GM23248 (cell line): ENCODE measurements around the gene PARVA. TPM values are rescaled to one million over a fixed set of nuclear protein-coding genes. Genes with fewer than 3 reads are reported as not detected.
A peak's percentile ranks its signal among the peaks of the same experiment; 100 is the strongest.

Experiments
- DNase-seq: peaks from one replicate; pipeline ENCODE4 v3.0.0-alpha.2; 2015
- H2AFZ ChIP-seq: fragments of 200-600 bp; sonication (generic); 2 replicates; pipeline ENCODE4 v1.6.1; 2016; ENCODE audit warnings: antibody characterized with exemption
- H3F3A ChIP-seq: fragments of 200-600 bp; sonication (generic); 2 replicates; pipeline ENCODE4 v1.6.1; 2016; ENCODE audit warnings: mild to moderate bottlenecking, antibody characterized with exemption, mixed run types; ENCODE audit not compliant: insufficient read depth
- H3K27ac ChIP-seq: fragments of 200-600 bp; sonication (generic); 2 replicates; pipeline ENCODE4 v1.5.1; 2016; ENCODE audit warnings: mild to moderate bottlenecking
- H3K27me3 ChIP-seq: fragments of 200-600 bp; sonication (generic); replicated peaks from 2 replicates; pipeline ENCODE4 v1.6.1; 2016; ENCODE audit warnings: mild to moderate bottlenecking; ENCODE audit not compliant: insufficient read depth
- H3K36me3 ChIP-seq: fragments of 200-600 bp; sonication (generic); 2 replicates; pipeline ENCODE4 v1.6.1; 2016; ENCODE audit warnings: low read depth, mild to moderate bottlenecking
- H3K4me1 ChIP-seq: fragments of 200-600 bp; sonication (generic); 2 replicates; pipeline ENCODE4 v1.6.1; 2016; ENCODE audit warnings: mild to moderate bottlenecking; ENCODE audit not compliant: insufficient read depth
- H3K4me2 ChIP-seq: fragments of 200-600 bp; sonication (generic); one replicate; pipeline ENCODE4 v1.6.1; 2016; ENCODE audit warnings: mild to moderate bottlenecking; ENCODE audit not compliant: unreplicated experiment
- H3K4me3 ChIP-seq: fragments of 200-600 bp; sonication (generic); 2 replicates; pipeline ENCODE4 v1.5.1; 2016; ENCODE audit warnings: mild to moderate bottlenecking
- H3K79me2 ChIP-seq: fragments of 200-600 bp; sonication (generic); 2 replicates; pipeline ENCODE4 v1.6.1; 2016; ENCODE audit warnings: mild to moderate bottlenecking; ENCODE audit not compliant: insufficient read depth
- H3K9ac ChIP-seq: fragments of 200-600 bp; sonication (generic); 2 replicates; pipeline ENCODE4 v1.6.1; 2016; ENCODE audit warnings: mild to moderate bottlenecking
- H3K9me2 ChIP-seq: fragments of 200-600 bp; sonication (generic); 2 replicates; pipeline ENCODE4 v1.6.1; 2016; ENCODE audit warnings: mixed run types, mild to moderate bottlenecking, moderate library complexity; ENCODE audit not compliant: insufficient read depth
- H3K9me3 ChIP-seq: fragments of 200-600 bp; sonication (generic); one replicate; pipeline ENCODE4 v1.6.1; 2017; ENCODE audit warnings: low read depth
- H4K20me1 ChIP-seq: fragments of 200-600 bp; sonication (generic); 2 replicates; pipeline ENCODE4 v1.6.0; 2016; ENCODE audit not compliant: insufficient read depth
- EZH2 ChIP-seq: fragments of 200-600 bp; sonication (generic); IDR thresholded peaks from 2 replicates; pipeline ENCODE4 v1.6.1; 2018; ENCODE audit warnings: antibody characterized with exemption, mild to moderate bottlenecking; ENCODE audit not compliant: insufficient read depth, poor library complexity, severe bottlenecking
- EZH2phosphoT487 ChIP-seq: fragments of 200-600 bp; sonication (generic); IDR thresholded peaks from 2 replicates; pipeline ENCODE4 v1.6.1; 2018; ENCODE audit warnings: antibody characterized with exemption, moderate library complexity, mild to moderate bottlenecking, low read depth; ENCODE audit not compliant: insufficient read depth
- WGBS, 2 experiments: methylation state at CpG; one replicate each; pipeline ENCODE4 v1.1.6; 2015 to 2017; ENCODE audit warnings: low lambda C conversion rate in 2 of 2, low coverage in 1 of 2; ENCODE audit errors: missing lambda C conversion rate in 2 of 2; 5-methylcytosine and 5-hydroxymethylcytosine counted together
- in situ Hi-C: fragments of 300-500 bp; cut with MboI; formaldehyde crosslinking; loops from 2 replicates; pipeline ENCODE4 v1.15.0; 2020
- polyA plus RNA-seq: library from polyadenylated mRNA; unstranded; fragments of >200 nt; fragmentation: Nextera tagmentation; extraction: Ambion mirVana; gene quantifications from 2 replicates; pipeline ENCODE4 v1.2.1, GENCODE V29; 2016
- total RNA-seq: library from RNA; depleted of rRNA; stranded (reverse); fragments of >200 nt; shearing (Covaris generic); gene quantifications from 2 replicates; pipeline ENCODE4 v1.2.3, GENCODE V29; 2014

PARVA gene
- total and polyA plus RNA-seq, 2 experiments from 2014 or later: 87.9 to 121 TPM

DNA sequence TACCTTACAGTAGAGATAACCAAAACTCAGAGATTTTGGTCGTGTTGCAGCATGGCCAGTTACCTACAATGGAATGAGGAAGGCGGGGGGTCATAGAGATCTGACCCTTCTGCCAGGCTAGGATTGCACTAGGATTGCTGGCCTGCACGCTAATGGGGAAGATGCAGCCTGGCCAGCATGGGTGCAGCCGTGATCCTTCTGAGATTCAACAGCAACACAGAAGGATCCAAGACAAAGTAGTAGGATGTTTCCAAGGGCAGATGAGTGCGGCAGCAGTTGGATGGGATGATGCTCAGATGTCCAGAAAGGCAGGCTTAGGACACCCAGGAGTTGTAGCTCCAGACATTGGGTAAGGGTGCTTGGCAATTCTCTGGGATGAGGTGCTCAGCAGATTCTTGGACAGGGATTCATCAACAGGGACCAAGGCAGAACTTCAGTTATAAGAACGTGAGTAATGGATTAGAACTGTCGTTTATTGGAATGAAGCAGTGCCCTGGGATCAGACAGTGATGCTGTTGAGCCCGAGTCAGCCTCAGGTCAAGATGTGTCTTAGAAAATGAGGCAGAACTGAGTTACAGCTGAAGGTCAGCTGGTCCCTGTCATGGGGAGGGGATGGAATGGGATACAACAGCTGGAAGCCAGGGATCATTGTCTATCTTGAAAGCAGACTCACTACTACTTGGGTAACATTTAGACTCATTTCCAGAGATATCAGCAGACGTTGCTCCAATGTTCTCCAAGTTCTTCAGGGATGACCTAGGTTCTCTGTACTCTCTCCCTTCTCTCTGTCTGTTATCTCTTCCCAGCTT, 71.0 kb downstream of the PARVA start:
- no peaks in the 10 kb centered on the region; the same call in 1 of the 2 replicates for H4K20me1 ChIP-seq
- TF ChIP-seq EZH2phosphoT487 (no peak), EZH2 (no peak)
- in situ Hi-C loops: no loop called here
- no peaks in the 10 kb centered on the region for H3K36me3 ChIP-seq
- no peaks in the 10 kb centered on the region for H3K27me3 ChIP-seq
- H3K9me2 ChIP-seq: no peaks in the 10 kb centered on the region
- WGBS, 2 experiments: 64 to 70% methylated on average over 9 of the region's 9 CpGs
- no peak overlapping the region for H3K4me3 ChIP-seq
- peaks cover 33% of the 10 kb centered on the region for H3K4me1 ChIP-seq
- H2AFZ ChIP-seq: no peak overlapping the region
- H3K9me3 ChIP-seq: no peaks in the 10 kb centered on the region
- peaks cover 93% of the 10 kb centered on the region for H3K79me2 ChIP-seq
- H3F3A ChIP-seq: peaks cover 25% of the 10 kb centered on the region
- peak overlapping the region; percentile 22 for H3K27ac ChIP-seq
- H3K9ac ChIP-seq: no peak overlapping the region
- peak; percentile 59 for DNase-seq
- no peak overlapping the region for H3K4me2 ChIP-seq

DNA sequence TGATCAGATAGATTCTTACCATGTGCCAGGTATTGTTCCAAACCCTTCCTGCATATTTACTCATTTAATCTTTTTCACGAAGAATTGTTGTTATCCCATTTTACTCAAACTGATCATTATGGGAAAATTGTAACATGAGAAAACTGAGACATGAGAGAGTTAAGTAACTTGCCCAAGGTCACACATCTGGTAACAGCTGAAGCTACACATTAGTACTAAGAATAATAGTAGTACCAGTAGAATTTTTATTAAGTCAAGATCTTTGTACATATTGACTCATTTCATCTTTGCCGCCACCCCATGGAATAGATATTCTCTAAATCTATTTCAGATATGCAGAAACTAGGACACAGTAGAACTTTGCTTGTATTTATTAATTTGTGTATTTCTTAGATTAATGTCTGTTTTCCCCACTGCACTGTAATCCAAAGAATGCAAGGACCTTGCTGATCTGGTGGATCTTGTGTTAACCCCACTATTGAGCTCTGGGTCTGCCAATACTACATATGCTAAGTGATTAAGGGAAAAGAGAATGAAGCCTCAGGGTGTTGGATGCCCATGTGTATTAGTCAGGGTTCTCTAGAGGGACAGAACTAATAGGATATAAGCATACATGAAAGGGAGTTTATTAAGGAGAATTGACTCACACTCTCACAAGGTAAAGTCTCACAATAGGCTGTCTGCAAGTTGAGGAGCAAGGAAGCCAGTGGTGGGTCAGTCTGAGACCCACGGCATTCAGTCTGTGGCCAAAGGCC, 72.8 kb downstream of the PARVA start:
- H3K27ac ChIP-seq: peak overlapping the region; percentile 64
- in situ Hi-C loops: no loop called here
- H3K4me2 ChIP-seq: peak overlapping the region; percentile 16
- no peaks in the 10 kb centered on the region for H3K9me3 ChIP-seq
- no peaks in the 10 kb centered on the region for H3K27me3 ChIP-seq
- 71 to 74% methylated on average over 3 of the region's 3 CpGs for WGBS, 2 experiments
- H3K4me3 ChIP-seq: no peak overlapping the region
- peaks cover 28% of the 10 kb centered on the region for H3F3A ChIP-seq
- no peaks in the 10 kb centered on the region for H3K9me2 ChIP-seq
- H2AFZ ChIP-seq: no peak overlapping the region
- H3K36me3 ChIP-seq: no peaks in the 10 kb centered on the region
- peaks cover 47% of the 10 kb centered on the region for H3K4me1 ChIP-seq
- H3K79me2 ChIP-seq: peaks cover 93% of the 10 kb centered on the region
- TF ChIP-seq EZH2phosphoT487 (no peak), EZH2 (no peak)
- H4K20me1 ChIP-seq: no peaks in the 10 kb centered on the region; the same call in 1 of the 2 replicates
- DNase-seq: peak; percentile 82
- H3K9ac ChIP-seq: peak overlapping the region; percentile 5; the same call in 1 of the 2 replicates

DNA sequence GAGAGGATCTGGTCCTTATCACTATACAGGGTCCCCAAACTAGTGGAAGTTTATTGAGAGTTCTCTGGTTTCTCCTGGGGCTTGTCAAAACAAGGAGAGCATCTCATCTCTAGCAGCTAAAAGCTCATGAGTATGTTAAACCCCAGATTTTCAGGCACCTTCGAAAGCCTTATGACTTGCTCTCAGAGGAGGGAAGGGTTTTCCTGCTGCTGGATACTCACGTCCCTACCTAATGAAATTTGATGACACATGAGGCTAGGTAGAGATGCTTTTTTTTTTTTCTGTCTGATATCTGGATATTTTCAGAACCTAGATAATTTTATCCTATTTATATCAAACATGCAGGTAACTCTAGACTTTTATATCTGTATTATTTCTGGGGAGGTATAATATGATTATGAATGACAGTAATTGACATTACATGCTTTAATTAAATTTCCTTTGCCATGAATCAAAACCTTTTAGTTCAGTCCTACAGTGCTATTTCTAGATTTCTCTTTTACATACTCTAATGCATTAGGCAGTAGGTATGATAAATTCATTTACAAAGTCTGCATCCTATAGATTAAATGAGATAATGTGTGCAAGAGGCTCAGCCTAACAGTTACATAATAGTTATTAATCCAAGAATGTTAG, 73.9 kb downstream of the PARVA start:
- Histone ChIP-seq H3K9ac (no peak overlapping the region), H3K79me2 (peaks cover 93% of the 10 kb centered on the region), H4K20me1 (no peaks in the 10 kb centered on the region; the same call in 1 of the 2 replicates), H3K27ac (peak overlapping the region; percentile 64), H3K27me3 (no peaks in the 10 kb centered on the region), H3K4me1 (peaks cover 59% of the 10 kb centered on the region), H3K9me3 (no peaks in the 10 kb centered on the region), H3F3A (peaks cover 38% of the 10 kb centered on the region), H3K36me3 (no peaks in the 10 kb centered on the region), H3K4me3 (no peak overlapping the region), H2AFZ (no peak overlapping the region), H3K9me2 (no peaks in the 10 kb centered on the region), H3K4me2 (no peak overlapping the region)
- TF ChIP-seq EZH2 (no peak), EZH2phosphoT487 (no peak)
- in situ Hi-C loops: no loop called here
- WGBS, 2 experiments: 88 to 96% methylated on average over 2 of the region's 2 CpGs
- DNase-seq: no peak

DNA sequence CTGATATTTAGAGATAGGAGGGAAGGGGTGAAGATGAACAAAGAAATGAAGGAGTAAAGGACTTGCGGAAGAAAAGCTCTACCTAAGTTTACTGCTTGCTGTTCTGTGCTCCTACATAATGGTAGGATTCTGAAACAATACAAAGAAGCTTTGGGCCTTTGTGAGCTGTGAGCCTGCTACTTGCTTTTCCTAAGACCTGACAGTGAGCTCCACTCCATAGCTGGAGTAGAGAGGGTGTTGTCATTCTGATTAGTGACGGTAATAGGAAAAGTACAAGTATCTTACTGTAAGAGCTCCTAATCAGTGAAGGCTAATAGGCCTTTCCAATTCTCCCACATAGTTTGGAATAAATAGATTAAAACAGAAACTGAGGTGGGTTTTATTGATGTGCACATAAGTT, 75.9 kb downstream of the PARVA start:
- DNase-seq: no peak
- H4K20me1 ChIP-seq: no peaks in the 10 kb centered on the region; the same call in 1 of the 2 replicates
- H3K4me2 ChIP-seq: no peak overlapping the region
- WGBS, 2 experiments: 96 to 100% methylated on average over 2 of the region's 2 CpGs
- H3F3A ChIP-seq: peaks cover 46% of the 10 kb centered on the region
- no peak overlapping the region for H3K4me3 ChIP-seq
- H3K36me3 ChIP-seq: no peaks in the 10 kb centered on the region
- no peaks in the 10 kb centered on the region for H3K9me3 ChIP-seq
- H3K9ac ChIP-seq: no peak overlapping the region
- H3K4me1 ChIP-seq: peaks cover 74% of the 10 kb centered on the region
- H3K9me2 ChIP-seq: no peaks in the 10 kb centered on the region
- in situ Hi-C loops: no loop called here
- peaks cover 93% of the 10 kb centered on the region for H3K79me2 ChIP-seq
- no peak for TF ChIP-seq EZH2phosphoT487
- no peak for TF ChIP-seq EZH2
- no peak overlapping the region for H3K27ac ChIP-seq
- no peaks in the 10 kb centered on the region for H3K27me3 ChIP-seq
- no peak overlapping the region for H2AFZ ChIP-seq
